Common myeloid progenitor, CD34-positive (primary cell): Measurements from ENCODE around the gene TCF3.

Source experiments
- CTCF ChIA-PET: fragments of 350-600 bp; sonication (Branson Sonifier 250); formaldehyde crosslinking; loops from one replicate; lab custom pipeline; 2021; ENCODE audit warnings: antibody characterized with exemption; lab: Charles Lee
- POLR2A ChIA-PET: fragments of 350-600 bp; sonication (Branson Sonifier 250); formaldehyde crosslinking; loops from one replicate; lab custom pipeline; 2021; ENCODE audit warnings: antibody characterized with exemption; lab: Charles Lee
- DNase-seq, 3 donors: peaks; one replicate each; pipeline versions ENCODE4 v3.0.0 to v3.0.0-alpha.2; 2013
- H3K27ac ChIP-seq, 2 experiments: 1 replicate in 1 of 2; 2 replicates in 1 of 2; pipeline ENCODE4 v1.7.0; 2013; ENCODE audit warnings: inconsistent platforms in 2 of 2, low read length in 2 of 2, mild to moderate bottlenecking in 2 of 2, low read depth in 1 of 2, moderate library complexity in 1 of 2; ENCODE audit not compliant: severe bottlenecking in 2 of 2, insufficient read depth in 1 of 2, poor library complexity in 1 of 2
- H3K27me3 ChIP-seq, 5 experiments: replicated peaks in 2 of 5; 1 replicate in 3 of 5; 2 replicates in 2 of 5; pipeline versions ENCODE4 v1.6.1 to v1.7.0; 2013; ENCODE audit warnings: low read length in 4 of 5, mild to moderate bottlenecking in 2 of 5, moderate library complexity in 2 of 5, inconsistent platforms in 1 of 5; ENCODE audit not compliant: insufficient read depth in 5 of 5, control insufficient read depth in 4 of 5
- H3K36me3 ChIP-seq, 4 experiments: 1 replicate in 2 of 4; 2 replicates in 2 of 4; pipeline versions ENCODE4 v1.6.1 to v1.7.0; 2013; ENCODE audit warnings: low read length in 3 of 4, control low read depth in 1 of 4, mild to moderate bottlenecking in 1 of 4; ENCODE audit not compliant: control insufficient read depth in 4 of 4, insufficient read depth in 4 of 4
- H3K4me1 ChIP-seq, 4 experiments: 1 replicate in 3 of 4; 2 replicates in 1 of 4; pipeline versions ENCODE4 v1.6.1 to v1.7.1; 2013; ENCODE audit warnings: low read length in 3 of 4, mild to moderate bottlenecking in 3 of 4, control low read depth in 1 of 4, inconsistent platforms in 1 of 4, moderate library complexity in 1 of 4; ENCODE audit not compliant: control insufficient read depth in 4 of 4, insufficient read depth in 4 of 4; ENCODE audit errors: control extremely low read depth in 1 of 4
- H3K4me3 ChIP-seq, 7 experiments: 1 replicate in 4 of 7; 2 replicates in 3 of 7; pipeline versions ENCODE4 v1.5.1 to v1.7.0; 2013; ENCODE audit warnings: mild to moderate bottlenecking in 7 of 7, low read length in 6 of 7, moderate library complexity in 6 of 7, inconsistent platforms in 2 of 7, low read depth in 2 of 7, control low read depth in 1 of 7; ENCODE audit not compliant: insufficient read depth in 4 of 7, control insufficient read depth in 1 of 7; ENCODE audit errors: extremely low read depth in 1 of 7
- H3K9me3 ChIP-seq, 5 experiments: 1 replicate in 4 of 5; 2 replicates in 1 of 5; pipeline versions ENCODE4 v1.6.1 to v1.7.1; 2013; ENCODE audit warnings: low read length in 4 of 5, mild to moderate bottlenecking in 2 of 5, inconsistent platforms in 1 of 5, low read depth in 1 of 5, moderate library complexity in 1 of 5; ENCODE audit not compliant: control insufficient read depth in 4 of 5, insufficient read depth in 2 of 5; ENCODE audit errors: control extremely low read depth in 1 of 5
- WGBS: methylation state at CpG from one replicate; pipeline ENCODE4 v1.1.5; 2013; ENCODE audit not compliant: insufficient coverage; 5-methylcytosine and 5-hydroxymethylcytosine counted together

Gene TCF3

GRCh38 chr19:1602091-1602707, 50.2 kb downstream of the TCF3 start:
- no peak overlapping the region for H3K4me3 ChIP-seq
- no peaks in the 10 kb centered on the region for H3K9me3 ChIP-seq
- peaks cover under 1 to 35% (median 27%) of the 10 kb centered on the region in 4 experiments for H3K36me3 ChIP-seq
- no peaks in the 10 kb centered on the region for H3K27me3 ChIP-seq
- peaks cover 0 to 34% (median 21%) of the 10 kb centered on the region in 4 experiments for H3K4me1 ChIP-seq
- ChIA-PET POLR2A (no interaction called here), CTCF (interaction anchor here (2.0 to 2.3 kb wide), 2 partner anchors 9 to 12 kb away, joined by 7 read pairs; partner anchors contain the start of gene MBD3)
- 99% methylated on average over 12 of the region's 21 CpGs for WGBS
- no peak for DNase-seq
- no peak overlapping the region for H3K27ac ChIP-seq

DNA sequence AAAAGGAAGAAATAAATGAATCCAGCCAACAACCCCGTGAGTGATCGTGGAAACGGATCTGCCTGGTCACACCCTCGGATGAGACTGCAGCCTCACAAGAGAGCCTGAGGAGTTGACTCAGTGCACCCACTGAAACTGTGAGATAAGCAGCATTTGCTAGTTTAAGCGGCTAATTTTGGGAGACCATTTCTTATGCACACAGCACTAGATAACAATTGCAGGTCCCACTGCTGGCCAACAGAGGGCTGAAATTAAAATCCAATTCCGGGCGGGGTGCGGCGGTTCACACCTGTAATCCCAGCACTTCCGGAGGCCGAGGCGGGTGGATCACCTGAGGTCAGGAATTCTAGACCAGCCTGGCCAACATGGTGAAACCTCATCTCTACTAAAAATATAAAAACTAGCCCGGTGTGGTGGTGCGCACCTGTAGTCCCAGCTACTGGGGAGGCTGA, 50.8 kb downstream of the TCF3 start:
- no peak overlapping the region for H3K27ac ChIP-seq
- no peaks in the 10 kb centered on the region for H3K9me3 ChIP-seq
- CTCF ChIA-PET: interaction anchor here (2.3 kb wide), 1 partner anchor 11 kb away, joined by 7 read pairs; no protein-coding TSS in a partner anchor
- H3K4me1 ChIP-seq: peaks cover 0 to 31% (median 21%) of the 10 kb centered on the region in 4 experiments
- no peaks in the 10 kb centered on the region for H3K27me3 ChIP-seq
- peak in 2 of 3 donors; percentile 6 to 33 for DNase-seq
- WGBS: 98% methylated on average over 14 of the region's 14 CpGs
- POLR2A ChIA-PET: no interaction called here
- no peak overlapping the region for H3K4me3 ChIP-seq
- peaks cover 2 to 40% (median 31%) of the 10 kb centered on the region in 4 experiments for H3K36me3 ChIP-seq

DNA sequence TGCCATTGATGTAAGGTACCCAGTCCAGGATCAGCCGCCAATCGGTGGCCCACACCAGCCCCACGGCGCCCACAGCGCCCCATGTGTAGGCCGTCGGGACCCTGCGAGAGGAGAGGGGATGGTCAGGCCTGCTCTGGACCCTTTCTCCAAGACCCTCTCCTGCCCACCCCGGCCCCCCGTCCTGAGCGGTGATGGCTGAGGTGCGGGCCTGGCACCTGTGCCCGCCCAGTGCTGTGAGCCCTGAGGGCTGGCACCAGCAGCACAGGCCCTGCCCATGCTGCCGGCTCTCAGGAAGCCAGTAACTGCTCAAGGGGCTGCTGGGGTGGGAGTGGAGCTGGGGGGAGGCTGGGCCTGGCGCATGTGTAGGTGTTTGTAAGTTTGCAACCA, 53.0 kb downstream of the TCF3 start:
- Histone ChIP-seq H3K9me3 (no peaks in the 10 kb centered on the region), H3K4me1 (peaks cover 0 to 15% (median 10%) of the 10 kb centered on the region in 4 experiments), H3K27me3 (no peaks in the 10 kb centered on the region), H3K27ac (no peak overlapping the region), H3K4me3 (no peak overlapping the region), H3K36me3 (peaks cover 2 to 47% (median 32%) of the 10 kb centered on the region in 4 experiments)
- POLR2A ChIA-PET: no interaction called here
- CTCF ChIA-PET: interaction anchor here (0.7 kb wide), 1 partner anchor 10 kb away, joined by 3 read pairs; no protein-coding TSS in a partner anchor
- DNase-seq: no peak
- WGBS: 94% methylated on average over 13 of the region's 15 CpGs

- H3K4me3 ChIP-seq: no peak overlapping the region
- 98% methylated on average over 15 of the region's 20 CpGs for WGBS
- DNase-seq: no peak
- no peak overlapping the region for H3K27ac ChIP-seq
- POLR2A ChIA-PET: no interaction called here
- peaks cover 2 to 50% (median 33%) of the 10 kb centered on the region in 4 experiments for H3K36me3 ChIP-seq
- H3K27me3 ChIP-seq: no peaks in the 10 kb centered on the region
- H3K9me3 ChIP-seq: no peaks in the 10 kb centered on the region
- peaks cover 0 to 11% (median 5%) of the 10 kb centered on the region in 4 experiments for H3K4me1 ChIP-seq
- CTCF ChIA-PET: interaction anchor here (0.6 kb wide), 1 partner anchor 240 kb away, joined by 3 read pairs; no protein-coding TSS in a partner anchor
Measured at GRCh38 chr19:1598777-1599459, 53.5 kb downstream of the TCF3 start.

DNA sequence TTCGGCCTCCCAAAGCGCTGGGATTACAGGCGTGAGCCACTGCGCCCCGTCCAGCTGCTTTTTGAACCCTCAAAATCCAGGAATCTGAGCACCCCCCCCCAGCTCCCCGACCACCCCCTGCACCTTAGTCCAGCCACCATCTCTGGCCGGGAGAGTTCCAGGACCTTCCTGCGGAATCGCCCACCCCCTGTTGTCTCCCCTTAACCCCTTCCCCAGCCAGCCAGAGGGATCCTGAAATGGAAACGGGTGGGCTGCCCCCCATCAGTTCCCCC, 59.0 kb downstream of the TCF3 start:
- ChIA-PET POLR2A (no interaction called here), CTCF (interaction anchor here (0.8 to 2.0 kb wide), 6 partner anchors 10 to 235 kb away, joined by 3 to 7 read pairs (median 4); no protein-coding TSS in a partner anchor)
- peaks cover 3 to 27% (median 21%) of the 10 kb centered on the region in 4 experiments for H3K4me1 ChIP-seq
- no peak for DNase-seq
- peak overlapping the region in 3 of 7 experiments; percentile 75 to 95 (median 78) for H3K4me3 ChIP-seq
- H3K27me3 ChIP-seq: no peaks in the 10 kb centered on the region
- WGBS: 75% methylated on average over 8 of the region's 10 CpGs
- peaks cover 2 to 29% (median 17%) of the 10 kb centered on the region in 4 experiments for H3K36me3 ChIP-seq
- H3K27ac ChIP-seq: no peak overlapping the region
- H3K9me3 ChIP-seq: no peaks in the 10 kb centered on the region

DNA sequence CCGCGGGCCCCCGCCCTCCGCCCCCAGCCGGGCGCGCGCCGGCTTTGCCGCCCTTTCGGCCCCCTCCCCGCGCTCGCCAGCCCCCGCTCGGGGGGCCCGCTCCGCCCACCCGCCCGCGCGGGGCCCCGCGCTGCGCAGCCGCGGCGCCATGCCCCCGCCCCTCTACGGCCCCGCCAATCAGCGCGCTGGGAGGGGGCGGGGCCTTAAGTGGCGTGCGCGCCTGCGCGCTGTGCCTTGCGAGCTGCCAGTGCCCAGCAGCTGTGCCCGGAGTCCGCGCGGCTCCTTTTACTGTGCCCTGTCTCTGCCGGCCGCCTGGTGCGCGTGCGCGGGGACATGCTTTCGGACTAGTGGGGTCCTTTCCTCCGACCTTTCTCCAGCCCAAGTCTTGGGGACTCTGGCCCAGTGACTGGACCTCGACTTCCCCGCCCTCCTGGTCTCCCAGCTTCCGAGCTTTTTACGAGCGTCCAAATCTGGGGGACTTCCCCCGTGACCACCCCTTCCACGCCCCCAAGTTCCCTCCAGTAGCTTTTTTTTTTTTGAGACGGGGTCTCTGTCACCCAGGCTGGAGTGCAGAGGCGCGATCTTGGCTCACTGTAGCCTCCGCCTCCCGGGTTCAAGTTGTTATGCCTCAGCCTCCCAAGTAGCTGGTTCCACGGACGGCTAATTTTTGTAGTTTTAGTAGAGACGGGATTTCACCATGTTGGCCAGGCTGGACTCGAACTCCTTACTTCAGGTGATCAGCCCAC, 59.5 kb downstream of the TCF3 start, which contains the start of gene MBD3:
MBD3 (minus strand) TSS at position 111 of the 746 bp plus-strand sequence. CDS start 234 bp downstream, outside the sequence.
- WGBS: 3% methylated on average over 35 of the region's 68 CpGs
- POLR2A ChIA-PET: interaction anchor here (0.6 to 0.8 kb wide), 5 partner anchors 11 to 1472 kb away, joined by 3 to 6 read pairs (median 3); partner anchors contain the start of gene UQCR11
- CTCF ChIA-PET: interaction anchor here (0.8 to 2.0 kb wide), 8 partner anchors 10 to 236 kb away, joined by 3 to 7 read pairs (median 3); no protein-coding TSS in a partner anchor

More for the DNA sequence above, 59.5 kb downstream of the TCF3 start, which contains the start of gene MBD3:
- Histone ChIP-seq H3K36me3 (peaks cover 2 to 29% (median 15%) of the 10 kb centered on the region in 4 experiments), H3K9me3 (no peaks in the 10 kb centered on the region), H3K27me3 (no peaks in the 10 kb centered on the region), H3K4me1 (peaks cover 3 to 27% (median 21%) of the 10 kb centered on the region in 4 experiments), H3K4me3 (peak within 1 kb of the TSS; percentile 44 to 95 (median 85)), H3K27ac (peak within 1 kb of the TSS; percentile 85 to 92)
- peak; percentile 89 to 94 (median 92) for DNase-seq
